ENCODE measurements around the gene MAP1LC3B2.
A peak's percentile ranks its signal among the peaks of the same experiment; 100 is the strongest.

The MAP1LC3B2 gene

GRCh38 chr12:116604178-116604895 is 45.2 kb downstream of the MAP1LC3B2 start:
- H3K4me3 ChIP-seq (ENCODE audit: low read depth, low read length) = no peak overlapping the region
- no peak for TF ChIP-seq CTCF (IDR thresholded peaks at IDR 0.05; ENCODE audit: low read depth, low read length, missing control alignments)
- DNase-seq (ENCODE audit: low read depth) = no peak

- DNase-seq (ENCODE audit: low read depth) = no peak
- no peak for TF ChIP-seq CTCF (IDR thresholded peaks at IDR 0.05; ENCODE audit: low read depth, low read length, missing control alignments)
- H3K4me3 ChIP-seq (ENCODE audit: low read depth, low read length) = no peak overlapping the region
Measured at GRCh38 chr12:116604951-116605641, 45.9 kb downstream of the MAP1LC3B2 start.

GRCh38 chr12:116606397-116606796 is 47.2 kb downstream of the MAP1LC3B2 start:
- H3K4me3 ChIP-seq (ENCODE audit: low read depth, low read length) = no peak overlapping the region
- DNase-seq (ENCODE audit: low read depth) = no peak
- no peak for TF ChIP-seq CTCF (IDR thresholded peaks at IDR 0.05; ENCODE audit: low read depth, low read length, missing control alignments)

GRCh38 chr12:116607039-116607438 is 47.9 kb downstream of the MAP1LC3B2 start:
- no peak for DNase-seq (ENCODE audit: low read depth)
- TF ChIP-seq CTCF (IDR thresholded peaks at IDR 0.05; ENCODE audit: low read depth, low read length, missing control alignments) = no peak

GRCh38 chr12:116609319-116610114 is 50.3 kb downstream of the MAP1LC3B2 start:
- no peak overlapping the region for H3K4me3 ChIP-seq (ENCODE audit: low read depth, low read length)
- no peak for DNase-seq (ENCODE audit: low read depth)
- TF ChIP-seq CTCF (IDR thresholded peaks at IDR 0.05; ENCODE audit: low read depth, low read length, missing control alignments) = peak; percentile 34

More at GRCh38 chr12:116607039-116607438, 47.9 kb downstream of the MAP1LC3B2 start:
- H3K4me3 ChIP-seq (ENCODE audit: low read depth, low read length) = no peak overlapping the region

- no peak for TF ChIP-seq CTCF (IDR thresholded peaks at IDR 0.05; ENCODE audit: low read depth, low read length, missing control alignments)
- DNase-seq (ENCODE audit: low read depth) = no peak
- H3K4me3 ChIP-seq (ENCODE audit: low read depth, low read length) = no peak overlapping the region
Measured at GRCh38 chr12:116610971-116611541, 51.9 kb downstream of the MAP1LC3B2 start.
